ENCODE measurements around the gene COPB2.

DNA sequence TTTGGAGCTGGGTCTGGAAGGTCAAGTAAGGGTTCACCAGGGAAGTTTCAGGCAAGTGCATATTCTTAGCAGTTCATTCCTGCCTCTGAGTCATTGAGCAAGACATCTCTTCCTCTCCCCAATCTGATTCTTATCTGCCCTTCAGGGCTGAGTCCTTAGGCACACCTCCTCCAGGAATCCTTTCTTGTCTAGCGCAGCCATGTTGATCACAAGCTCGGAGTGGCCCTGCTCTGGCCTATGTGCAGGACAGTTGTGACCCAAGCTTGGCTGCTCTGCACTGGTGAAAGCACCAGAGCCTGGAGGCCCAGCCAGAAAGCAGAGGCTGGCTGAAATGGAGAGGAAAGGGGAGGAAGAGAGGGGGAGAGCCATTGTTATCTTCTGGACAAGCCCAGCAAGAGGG lies 76.5 kb downstream of the COPB2 start:
- TF ChIP-seq MYC (IDR thresholded peaks at IDR 0.05; ENCODE audit: low read depth, low read length) (no peak), POLR2A (IDR thresholded peaks at IDR 0.05; ENCODE audit: low read depth, low read length) (no peak), EZH2 (IDR thresholded peaks at IDR 0.05; ENCODE audit: borderline replicate concordance, low read depth, low read length, severe bottlenecking) (no peak), POLR2AphosphoS5 (IDR thresholded peaks at IDR 0.05; ENCODE audit: insufficient read depth, low read depth, low read length) (no peak)
- TF ChIP-seq, protein P1, sequence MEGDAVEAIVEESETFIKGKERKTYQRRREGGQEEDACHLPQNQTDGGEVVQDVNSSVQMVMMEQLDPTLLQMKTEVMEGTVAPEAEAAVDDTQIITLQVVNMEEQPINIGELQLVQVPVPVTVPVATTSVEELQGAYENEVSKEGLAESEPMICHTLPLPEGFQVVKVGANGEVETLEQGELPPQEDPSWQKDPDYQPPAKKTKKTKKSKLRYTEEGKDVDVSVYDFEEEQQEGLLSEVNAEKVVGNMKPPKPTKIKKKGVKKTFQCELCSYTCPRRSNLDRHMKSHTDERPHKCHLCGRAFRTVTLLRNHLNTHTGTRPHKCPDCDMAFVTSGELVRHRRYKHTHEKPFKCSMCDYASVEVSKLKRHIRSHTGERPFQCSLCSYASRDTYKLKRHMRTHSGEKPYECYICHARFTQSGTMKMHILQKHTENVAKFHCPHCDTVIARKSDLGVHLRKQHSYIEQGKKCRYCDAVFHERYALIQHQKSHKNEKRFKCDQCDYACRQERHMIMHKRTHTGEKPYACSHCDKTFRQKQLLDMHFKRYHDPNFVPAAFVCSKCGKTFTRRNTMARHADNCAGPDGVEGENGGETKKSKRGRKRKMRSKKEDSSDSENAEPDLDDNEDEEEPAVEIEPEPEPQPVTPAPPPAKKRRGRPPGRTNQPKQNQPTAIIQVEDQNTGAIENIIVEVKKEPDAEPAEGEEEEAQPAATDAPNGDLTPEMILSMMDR (IDR thresholded peaks at IDR 0.05; ENCODE audit: extremely low read depth in 1 of 2, insufficient read depth in 1 of 2, low read depth in 1 of 2, low read length in 2 of 2) = no peak
